Kidney (tissue), 14 donors: ENCODE measurements around the gene FLRT2. TPM values are rescaled to one million over a fixed set of nuclear protein-coding genes. Genes with fewer than 3 reads are reported as not detected.

Experiments
- DNase-seq, 5 donors: peaks; one replicate each; pipeline ENCODE4 v3.0.0-alpha.2; 2013 to 2020
- FAIRE-seq: peaks from 2 replicates; lab custom pipeline; 2012; peaks lifted over from hg19 to GRCh38; lab: Jason Lieb, UNC
- H3K27ac ChIP-seq, 2 donors: one replicate each; pipeline ENCODE4 v1.7.0; 2013; ENCODE audit warnings: low read depth in 2 of 2, low read length in 2 of 2, inconsistent platforms in 1 of 2
- H3K27me3 ChIP-seq: one replicate; pipeline ENCODE4 v1.7.1; 2013; ENCODE audit warnings: low read length, inconsistent platforms; ENCODE audit not compliant: control insufficient read depth, insufficient read depth
- H3K36me3 ChIP-seq, 3 donors: one replicate each; pipeline versions ENCODE4 v1.7.0 to v1.7.1; 2013; ENCODE audit warnings: low read length in 3 of 3, control low read depth in 1 of 3, inconsistent platforms in 1 of 3; ENCODE audit not compliant: insufficient read depth in 3 of 3, control insufficient read depth in 2 of 3
- H3K4me1 ChIP-seq, 3 donors: one replicate each; pipeline versions ENCODE4 v1.7.0 to v1.7.1; 2013; ENCODE audit warnings: low read length in 3 of 3, inconsistent platforms in 1 of 3, low read depth in 1 of 3; ENCODE audit not compliant: control insufficient read depth in 2 of 3, insufficient read depth in 2 of 3
- H3K4me3 ChIP-seq, 3 donors: one replicate each; pipeline versions ENCODE4 v1.7.0 to v1.8.1; 2013; ENCODE audit warnings: low read length in 3 of 3, control low read depth in 1 of 3, inconsistent platforms in 1 of 3
- H3K9ac ChIP-seq, 3 donors: one replicate each; pipeline versions ENCODE4 v1.7.0 to v1.7.1; 2013; ENCODE audit warnings: low read length in 3 of 3, control low read depth in 1 of 3, inconsistent platforms in 1 of 3
- H3K9me3 ChIP-seq, 3 donors: one replicate each; pipeline versions ENCODE4 v1.7.0 to v1.7.1; 2013; ENCODE audit warnings: low read length in 3 of 3, control low read depth in 1 of 3, inconsistent platforms in 1 of 3; ENCODE audit not compliant: control insufficient read depth in 2 of 3, insufficient read depth in 1 of 3
- CTCF ChIP-seq: IDR thresholded peaks from 3 replicates; pipeline ENCODE4 v1.5.1; 2012; ENCODE audit warnings: mild to moderate bottlenecking, moderate library complexity, borderline replicate concordance; ENCODE audit not compliant: insufficient read depth; ENCODE audit errors: extremely low read depth
- intact Hi-C: fragments of 100-400 bp; cut with DNase I; formaldehyde crosslinking; loops from one replicate; pipeline ENCODE4 v1.11.1; 2022
- polyA plus RNA-seq: library from polyadenylated mRNA; stranded (reverse); fragments of 350-450 nt; fragmentation: Illumina TruSeq; extraction: RNeasy Lipid Tissue Mini Kit (QIAGEN cat#74804); gene quantifications from one replicate; pipeline ENCODE4 v1.2.3, GENCODE V29; 2014; ENCODE audit warnings: low read depth, low replicate concordance; ENCODE audit not compliant: insufficient read depth
- total RNA-seq: library from RNA; stranded (reverse); fragmentation: NEBNext Ultra II Directional; extraction: Animal tissue kit (Norgen Biotek cat#: 25700); gene quantifications from one replicate; pipeline ENCODE4 v1.2.1, GENCODE V29; 2021
- donor health status: control.
- donor health status: control.
- donor health status: control.
- donor health status: control.
- donor health status: control.
- donor health status: DM: yes; HTN: yes; CAD: no.
- donor health status: Normal renal cell carcinoma (clear cell type).

The FLRT2 gene
- total and polyA plus RNA-seq, 2 donors from 2014 or later: 1.2 to 16.6 TPM

GRCh38 chr14:85613496-85613895 lies 83.6 kb downstream of the FLRT2 start:
- intact Hi-C loops: no loop called here

GRCh38 chr14:85616386-85616885 lies 86.5 kb downstream of the FLRT2 start:
- no peak for FAIRE-seq
- Histone ChIP-seq H3K4me1 (no peaks in the 10 kb centered on the region), H3K4me3 (no peak overlapping the region), H3K36me3 (no peaks in the 10 kb centered on the region), H3K9ac (no peak overlapping the region), H3K27ac (no peak overlapping the region), H3K9me3 (no peaks in the 10 kb centered on the region), H3K27me3 (no peaks in the 10 kb centered on the region)
- intact Hi-C loops: no loop called here
- TF ChIP-seq CTCF: no peak
- no peak for DNase-seq

More at GRCh38 chr14:85613496-85613895, 83.6 kb downstream of the FLRT2 start:
- no peak overlapping the region for H3K27ac ChIP-seq
- no peaks in the 10 kb centered on the region for H3K9me3 ChIP-seq
- no peak overlapping the region for H3K9ac ChIP-seq
- H3K4me1 ChIP-seq: no peaks in the 10 kb centered on the region
- TF ChIP-seq CTCF: no peak
- DNase-seq (no peak), FAIRE-seq (no peak)
- H3K27me3 ChIP-seq: no peaks in the 10 kb centered on the region
- no peak overlapping the region for H3K4me3 ChIP-seq
- no peaks in the 10 kb centered on the region for H3K36me3 ChIP-seq

- Histone ChIP-seq H3K36me3 (peaks cover 0 to 3% (median 0%) of the 10 kb centered on the region in 3 donors), H3K4me1 (no peaks in the 10 kb centered on the region), H3K9ac (no peak overlapping the region), H3K27me3 (no peaks in the 10 kb centered on the region), H3K4me3 (no peak overlapping the region), H3K27ac (no peak overlapping the region), H3K9me3 (no peaks in the 10 kb centered on the region)
- TF ChIP-seq CTCF: no peak
- FAIRE-seq (no peak), DNase-seq (no peak)
- intact Hi-C loops: no loop called here
These were observed 86.9 kb downstream of the FLRT2 start for GRCh38 chr14:85616886-85617285.

- DNase-seq (no peak), FAIRE-seq (no peak)
- TF ChIP-seq CTCF: no peak
- H3K27me3 ChIP-seq: no peaks in the 10 kb centered on the region
- peaks cover 0 to 7% (median 0%) of the 10 kb centered on the region in 3 donors for H3K36me3 ChIP-seq
- no peaks in the 10 kb centered on the region for H3K4me1 ChIP-seq
- H3K27ac ChIP-seq: no peak overlapping the region
- no peak overlapping the region for H3K4me3 ChIP-seq
- no peaks in the 10 kb centered on the region for H3K9me3 ChIP-seq
- no peak overlapping the region for H3K9ac ChIP-seq
- intact Hi-C loops: no loop called here
These were observed 87.8 kb downstream of the FLRT2 start for GRCh38 chr14:85617791-85618190.
